Activated CD8-positive, alpha-beta memory T cell treated with anti-CD3 and anti-CD28 coated beads, Interleukin-2, amount 50 U/mL, for 1 hour (primary cell): ENCODE data around the gene UPF3B.
"Not testable (repeated sequence)": the region's sequence is repeated elsewhere in the genome, so short reads cannot be mapped to it uniquely, and the experiment has no call there.

Experiments used
- DNase-seq: peaks from one replicate; pipeline ENCODE4 v3.0.0-alpha.2; 2020; ENCODE audit errors: extremely low read depth

UPF3B gene

GRCh38 chrX:119824221-119824620, 28.5 kb downstream of the UPF3B start:
- not testable (repeated sequence) for DNase-seq

- not testable (repeated sequence) for DNase-seq
Measured at GRCh38 chrX:119821703-119822102, 31.1 kb downstream of the UPF3B start.

GRCh38 chrX:119817130-119817690, 35.6 kb downstream of the UPF3B start:
- DNase-seq, result no peak

GRCh38 chrX:119816300-119816699, 36.5 kb downstream of the UPF3B start:
- no peak for DNase-seq

- no peak for DNase-seq
Measured at GRCh38 chrX:119809185-119809666, 43.5 kb downstream of the UPF3B start.

- DNase-seq, result not testable (repeated sequence)
Measured at GRCh38 chrX:119808461-119808860, 44.3 kb downstream of the UPF3B start.

- no peak for DNase-seq
Measured at GRCh38 chrX:119802546-119802945, 50.2 kb downstream of the UPF3B start.

GRCh38 chrX:119801253-119802221, 51.2 kb downstream of the UPF3B start:
- DNase-seq, result no peak

- DNase-seq, result peak; percentile 63
Measured at GRCh38 chrX:119791437-119792231, 61.1 kb downstream of the UPF3B start, which contains the start of gene RPL39. Gene RPL39, minus strand, starts transcription at chrX:119791630. Its CDS starts 54 bp downstream, at chrX:119791576.

GRCh38 chrX:119790977-119791436, 61.8 kb downstream of the UPF3B start:
- no peak for DNase-seq

GRCh38 chrX:119784747-119785446, 67.9 kb downstream of the UPF3B start:
- no peak for DNase-seq
